Neural progenitor cell (in vitro differentiated cells): Measurements from ENCODE around the gene FGG. TPM values are rescaled to one million over a fixed set of nuclear protein-coding genes. Genes with fewer than 3 reads are reported as not detected.
A peak's percentile ranks its signal among the peaks of the same experiment; 100 is the strongest.

Experiments
- DNase-seq: peaks from one replicate; pipeline ENCODE4 v3.0.0-alpha.2; 2016; ENCODE audit warnings: low spot score
- H2AFZ ChIP-seq: fragments of 200-600 bp; sonication (generic); replicated peaks from 2 replicates; pipeline ENCODE4 v1.6.1; 2016; ENCODE audit warnings: antibody characterized with exemption
- H3F3A ChIP-seq: fragments of 200-600 bp; sonication (generic); 2 replicates; pipeline ENCODE4 v1.6.1; 2016; ENCODE audit warnings: antibody characterized with exemption, low read depth
- H3K27ac ChIP-seq: fragments of 200-600 bp; sonication (generic); 2 replicates; pipeline ENCODE4 v1.5.1; 2016; ENCODE audit warnings: mild to moderate bottlenecking
- H3K27me3 ChIP-seq: fragments of 200-600 bp; sonication (generic); 2 replicates; pipeline ENCODE4 v1.6.1; 2016; ENCODE audit warnings: mild to moderate bottlenecking, moderate library complexity
- H3K36me3 ChIP-seq: fragments of 200-600 bp; sonication (generic); 2 replicates; pipeline ENCODE4 v1.5.1; 2016
- H3K4me1 ChIP-seq: fragments of 200-600 bp; sonication (generic); 2 replicates; pipeline ENCODE4 v1.6.1; 2016; ENCODE audit warnings: mixed run types
- H3K4me2 ChIP-seq: fragments of 200-600 bp; sonication (generic); 2 replicates; pipeline ENCODE4 v1.6.1; 2016
- H3K4me3 ChIP-seq: fragments of 200-600 bp; sonication (generic); 2 replicates; pipeline ENCODE4 v1.5.1; 2016
- H3K79me2 ChIP-seq: fragments of 200-600 bp; sonication (generic); 2 replicates; pipeline ENCODE4 v1.6.1; 2016; ENCODE audit warnings: low read depth
- H3K9ac ChIP-seq: fragments of 200-600 bp; sonication (generic); 2 replicates; pipeline ENCODE4 v1.6.1; 2016
- H3K9me3 ChIP-seq: fragments of 200-600 bp; sonication (generic); 2 replicates; pipeline ENCODE4 v1.5.1; 2016; ENCODE audit warnings: low read depth
- H4K20me1 ChIP-seq: fragments of 200-600 bp; sonication (generic); 2 replicates; pipeline ENCODE4 v1.6.1; 2016; ENCODE audit warnings: low read depth
- H3K27ac Mint-ChIP-seq: 3 replicates; pipeline ENCODE4 v1.8.0; 2021; ENCODE audit warnings: mixed read lengths
- H3K27me3 Mint-ChIP-seq: 2 replicates; pipeline ENCODE4 v1.8.0; 2022; ENCODE audit warnings: low read depth, mild to moderate bottlenecking, inconsistent platforms, moderate library complexity, mixed read lengths; ENCODE audit not compliant: insufficient read depth
- H3K36me3 Mint-ChIP-seq: 3 replicates; pipeline ENCODE4 v1.8.0; 2021; ENCODE audit warnings: mixed read lengths
- H3K4me1 Mint-ChIP-seq: 3 replicates; pipeline ENCODE4 v1.8.0; 2021; ENCODE audit warnings: mixed read lengths
- H3K4me3 Mint-ChIP-seq: 3 replicates; pipeline ENCODE4 v1.8.0; 2021; ENCODE audit warnings: mild to moderate bottlenecking, moderate library complexity, mixed read lengths
- H3K9me3 Mint-ChIP-seq: 3 replicates; pipeline ENCODE4 v1.8.0; 2020; ENCODE audit warnings: mixed read lengths
- EZH2 ChIP-seq: fragments of 200-600 bp; sonication (generic); IDR thresholded peaks from 2 replicates; pipeline ENCODE4 v1.6.1; 2017; ENCODE audit warnings: antibody characterized with exemption, mild to moderate bottlenecking, moderate library complexity
- EZH2phosphoT487 ChIP-seq: fragments of 200-600 bp; sonication (generic); IDR thresholded peaks from 2 replicates; pipeline ENCODE4 v1.6.1; 2017; ENCODE audit warnings: antibody characterized with exemption
- total RNA-seq: library from RNA; depleted of rRNA; stranded (reverse); fragments of >200 nt; gene quantifications from 2 replicates; pipeline ENCODE4 v1.2.3, GENCODE V29; 2015; ENCODE audit warnings: low replicate concordance
- TF ChIP-seq, protein P1 (sequence below): fragments of 200-600 bp; sonication (generic); IDR thresholded peaks from 2 replicates; pipeline ENCODE4 v1.5.1; 2017; ENCODE audit warnings: antibody characterized with exemption, mild to moderate bottlenecking

Gene FGG
- total RNA-seq, 1 donor from 2014 or later, result not detected

DNA sequence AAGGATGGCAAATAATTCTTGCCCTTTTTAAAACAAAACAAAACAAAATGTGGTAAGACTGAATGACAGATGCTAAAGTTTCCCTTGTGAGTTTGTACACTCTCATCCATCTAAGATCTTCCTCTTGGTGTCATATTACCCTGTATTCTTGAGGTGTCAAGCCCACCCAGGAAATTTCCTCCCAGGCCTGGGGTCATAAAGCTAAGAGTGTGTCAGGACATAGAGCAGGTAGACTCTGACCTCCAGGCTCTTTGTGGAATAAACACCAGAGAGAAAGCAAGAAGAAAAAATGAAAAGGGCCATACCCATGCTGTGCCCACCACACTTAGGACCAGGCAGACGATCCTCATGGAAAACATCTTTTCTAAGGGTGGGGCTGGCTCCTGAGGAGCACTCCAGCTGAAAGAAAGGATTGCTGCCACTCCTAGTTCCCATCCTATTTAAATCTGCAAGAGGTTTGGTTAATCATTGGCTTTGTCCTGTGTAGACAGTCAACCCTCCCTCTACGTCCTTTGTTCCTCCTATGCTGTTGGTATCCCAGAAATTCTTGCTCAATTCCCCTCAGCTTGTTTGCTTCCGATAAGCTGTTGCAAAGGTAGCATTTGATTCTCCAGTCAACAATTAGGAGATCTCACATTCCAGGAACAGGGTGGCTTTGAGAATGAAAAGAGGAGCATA is 22.0 kb downstream of the FGG start, which contains the start of gene FGA:
FGA (minus strand) TSS at position 414 of the 678 bp plus-strand sequence; CDS start at position 359, 55 bp downstream.
- H3K79me2 ChIP-seq, result no peaks in the 10 kb centered on the region
- peak within 1 kb of the TSS; percentile 24 for H3K4me2 ChIP-seq
- H3K9ac ChIP-seq, result no peak within 1 kb of the TSS
- no peaks in the 10 kb centered on the region for H3K27me3 ChIP-seq
- TF ChIP-seq, protein P1, sequence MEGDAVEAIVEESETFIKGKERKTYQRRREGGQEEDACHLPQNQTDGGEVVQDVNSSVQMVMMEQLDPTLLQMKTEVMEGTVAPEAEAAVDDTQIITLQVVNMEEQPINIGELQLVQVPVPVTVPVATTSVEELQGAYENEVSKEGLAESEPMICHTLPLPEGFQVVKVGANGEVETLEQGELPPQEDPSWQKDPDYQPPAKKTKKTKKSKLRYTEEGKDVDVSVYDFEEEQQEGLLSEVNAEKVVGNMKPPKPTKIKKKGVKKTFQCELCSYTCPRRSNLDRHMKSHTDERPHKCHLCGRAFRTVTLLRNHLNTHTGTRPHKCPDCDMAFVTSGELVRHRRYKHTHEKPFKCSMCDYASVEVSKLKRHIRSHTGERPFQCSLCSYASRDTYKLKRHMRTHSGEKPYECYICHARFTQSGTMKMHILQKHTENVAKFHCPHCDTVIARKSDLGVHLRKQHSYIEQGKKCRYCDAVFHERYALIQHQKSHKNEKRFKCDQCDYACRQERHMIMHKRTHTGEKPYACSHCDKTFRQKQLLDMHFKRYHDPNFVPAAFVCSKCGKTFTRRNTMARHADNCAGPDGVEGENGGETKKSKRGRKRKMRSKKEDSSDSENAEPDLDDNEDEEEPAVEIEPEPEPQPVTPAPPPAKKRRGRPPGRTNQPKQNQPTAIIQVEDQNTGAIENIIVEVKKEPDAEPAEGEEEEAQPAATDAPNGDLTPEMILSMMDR, result no peak
- TF ChIP-seq EZH2phosphoT487 (no peak), EZH2 (no peak)
- Mint-ChIP-seq H3K4me1 (no peaks in the 10 kb centered on the region), H3K27ac (no peak within 1 kb of the TSS), H3K4me3 (no peak within 1 kb of the TSS), H3K27me3 (no peaks in the 10 kb centered on the region), H3K36me3 (no peaks in the 10 kb centered on the region), H3K9me3 (no peaks in the 10 kb centered on the region)
- no peaks in the 10 kb centered on the region for H3K36me3 ChIP-seq
- peak; percentile 50 for DNase-seq
- H3K27ac ChIP-seq, result no peak within 1 kb of the TSS
- H3F3A ChIP-seq, result no peaks in the 10 kb centered on the region
- H4K20me1 ChIP-seq, result no peaks in the 10 kb centered on the region
- no peaks in the 10 kb centered on the region for H3K9me3 ChIP-seq
- H3K4me3 ChIP-seq, result no peak within 1 kb of the TSS
- peaks cover 15% of the 10 kb centered on the region for H3K4me1 ChIP-seq
- peak within 1 kb of the TSS; percentile 87 for H2AFZ ChIP-seq

DNA sequence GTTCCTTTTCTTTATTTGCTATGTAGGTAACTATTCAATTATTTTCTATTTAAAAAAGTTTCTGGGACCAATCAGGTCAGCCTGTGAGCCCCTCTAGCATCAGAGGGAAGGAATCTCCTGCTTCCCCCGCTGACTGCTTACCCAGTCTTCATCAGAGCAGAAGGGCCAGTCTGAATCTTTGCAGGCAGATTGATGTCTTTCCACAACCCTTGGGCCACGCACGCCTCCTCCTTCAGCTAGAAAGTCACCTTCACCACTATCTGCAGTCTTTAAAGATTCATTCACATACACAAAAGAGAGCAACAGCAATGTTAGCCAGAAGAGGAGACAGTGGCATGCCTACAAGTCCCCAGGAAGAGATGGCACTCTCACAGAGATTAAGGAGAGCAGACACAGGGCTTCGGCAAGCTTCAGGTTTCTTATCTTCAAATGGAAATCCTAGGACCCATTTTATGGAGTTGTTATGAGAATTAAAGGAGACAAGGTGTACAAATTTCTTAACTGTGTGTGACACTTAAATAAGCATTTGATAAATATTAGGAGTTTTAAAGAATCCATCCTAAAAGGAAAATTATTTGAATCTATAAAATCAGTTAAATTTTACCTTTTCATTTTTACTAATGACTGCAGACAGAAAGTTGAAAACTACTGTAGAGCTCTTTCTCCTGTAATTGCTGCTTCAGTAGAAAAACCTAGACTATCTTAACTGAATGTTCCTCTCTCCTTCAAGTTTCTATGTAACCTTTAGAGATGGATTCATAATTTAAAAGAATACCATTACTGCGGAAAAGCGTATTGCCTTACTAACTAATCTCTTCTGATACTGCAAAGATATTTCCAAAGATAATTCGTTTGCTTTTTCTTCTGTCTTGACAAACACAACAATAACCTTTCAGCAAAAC is 22.9 kb downstream of the FGG start:
- Mint-ChIP-seq H3K27ac (no peak overlapping the region), H3K27me3 (no peaks in the 10 kb centered on the region), H3K36me3 (no peaks in the 10 kb centered on the region), H3K9me3 (no peaks in the 10 kb centered on the region), H3K4me3 (no peak overlapping the region), H3K4me1 (no peaks in the 10 kb centered on the region)
- no peaks in the 10 kb centered on the region for H3K27me3 ChIP-seq
- H3F3A ChIP-seq, result no peaks in the 10 kb centered on the region
- H2AFZ ChIP-seq, result peak overlapping the region; percentile 87
- H3K79me2 ChIP-seq, result no peaks in the 10 kb centered on the region
- DNase-seq, result no peak
- no peak overlapping the region for H3K27ac ChIP-seq
- H3K4me2 ChIP-seq, result no peak overlapping the region
- no peaks in the 10 kb centered on the region for H3K36me3 ChIP-seq
- peaks cover 15% of the 10 kb centered on the region for H3K4me1 ChIP-seq
- TF ChIP-seq, protein P1, result no peak
- no peak overlapping the region for H3K9ac ChIP-seq
- no peaks in the 10 kb centered on the region for H3K9me3 ChIP-seq
- H4K20me1 ChIP-seq, result no peaks in the 10 kb centered on the region
- no peak overlapping the region for H3K4me3 ChIP-seq

GRCh38 chr4:154588198-154588597 is 24.3 kb downstream of the FGG start:
- no peak overlapping the region for H3K27ac ChIP-seq
- Mint-ChIP-seq H3K27me3 (no peaks in the 10 kb centered on the region), H3K4me1 (no peaks in the 10 kb centered on the region), H3K9me3 (no peaks in the 10 kb centered on the region), H3K27ac (no peak overlapping the region), H3K4me3 (no peak overlapping the region), H3K36me3 (no peaks in the 10 kb centered on the region)
- peaks cover 15% of the 10 kb centered on the region for H3K4me1 ChIP-seq
- H2AFZ ChIP-seq, result no peak overlapping the region
- H3F3A ChIP-seq, result no peaks in the 10 kb centered on the region
- no peak overlapping the region for H3K9ac ChIP-seq
- H3K36me3 ChIP-seq, result no peaks in the 10 kb centered on the region
- H4K20me1 ChIP-seq, result no peaks in the 10 kb centered on the region
- H3K4me3 ChIP-seq, result no peak overlapping the region
- no peak overlapping the region for H3K4me2 ChIP-seq
- no peak for TF ChIP-seq EZH2
- TF ChIP-seq, protein P1, result no peak
- TF ChIP-seq EZH2phosphoT487, result no peak
- no peaks in the 10 kb centered on the region for H3K9me3 ChIP-seq
- DNase-seq, result no peak
- H3K27me3 ChIP-seq, result no peaks in the 10 kb centered on the region
- H3K79me2 ChIP-seq, result no peaks in the 10 kb centered on the region
